HG03565 (cell line): ENCODE measurements around the gene GOLGA1.
"Not testable (repeated sequence)": the region's sequence is repeated elsewhere in the genome, so short reads cannot be mapped to it uniquely, and the experiment has no call there.

Experiments
- ATAC-seq: cut with Tn5 transposase; IDR thresholded peaks from one replicate; pipeline ENCODE4 v1.9.1; 2021; ENCODE audit warnings: mild to moderate bottlenecking, moderate library complexity; ENCODE audit not compliant: unreplicated experiment

GOLGA1 gene

DNA sequence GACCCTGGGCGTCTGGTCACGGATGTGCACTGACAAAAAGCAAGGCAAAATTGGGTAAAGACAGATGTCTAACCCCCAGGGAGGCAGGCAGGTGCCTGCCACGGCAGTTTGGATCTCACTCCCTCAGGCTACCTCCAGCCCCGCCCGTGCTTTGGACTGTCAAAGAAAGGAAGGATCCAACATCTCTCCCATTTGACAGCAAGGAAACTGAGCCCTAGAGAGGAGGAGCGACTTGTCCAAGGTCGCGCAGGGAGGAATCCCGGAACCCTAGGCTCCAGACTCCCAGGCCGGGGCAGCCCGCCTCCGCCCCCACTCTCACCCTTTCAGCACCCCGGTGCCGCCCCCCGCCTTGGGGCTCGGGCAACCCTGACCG lies 376 bp downstream of the GOLGA1 start:
- ATAC-seq: peak; percentile 21

DNA sequence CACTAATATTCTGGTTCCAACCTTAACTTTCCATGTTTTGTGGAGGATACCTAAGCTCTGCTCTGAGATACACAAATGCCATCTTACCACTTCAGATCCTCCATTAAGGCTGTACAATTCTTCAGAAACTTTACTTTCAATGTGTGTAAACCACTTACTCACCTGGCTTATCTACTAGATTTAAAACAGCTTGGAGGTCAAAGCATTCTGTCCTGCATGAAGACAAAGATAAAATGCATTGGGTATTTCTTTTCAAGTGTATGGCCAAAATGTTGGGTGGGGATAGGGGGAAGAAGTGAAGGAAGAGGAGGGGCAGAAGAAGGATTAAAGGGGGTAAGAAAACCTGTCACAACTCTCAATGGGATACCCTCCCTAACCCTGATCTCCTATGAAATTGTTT lies 939 bp downstream of the GOLGA1 start:
- no peak for ATAC-seq

DNA sequence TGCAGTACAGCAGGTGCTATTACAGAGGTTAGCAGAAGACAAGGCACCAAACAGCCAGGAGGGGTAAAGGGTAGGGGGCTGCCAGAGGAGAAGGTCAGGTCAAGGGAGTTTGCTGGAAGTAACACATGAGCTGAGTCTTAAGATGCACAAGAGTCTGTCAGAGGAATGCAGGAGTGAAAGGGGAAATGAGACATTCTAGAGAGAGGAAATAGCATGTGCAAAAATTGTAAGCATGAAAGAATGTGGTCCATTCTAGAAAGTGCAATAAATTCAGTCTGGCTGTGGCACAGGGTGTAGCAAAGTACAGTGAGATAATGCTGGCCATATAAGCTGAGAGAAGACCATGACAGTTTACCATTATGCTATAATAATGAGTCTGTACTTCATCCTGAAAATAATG lies 6.6 kb downstream of the GOLGA1 start:
- peak; percentile 54 for ATAC-seq

DNA sequence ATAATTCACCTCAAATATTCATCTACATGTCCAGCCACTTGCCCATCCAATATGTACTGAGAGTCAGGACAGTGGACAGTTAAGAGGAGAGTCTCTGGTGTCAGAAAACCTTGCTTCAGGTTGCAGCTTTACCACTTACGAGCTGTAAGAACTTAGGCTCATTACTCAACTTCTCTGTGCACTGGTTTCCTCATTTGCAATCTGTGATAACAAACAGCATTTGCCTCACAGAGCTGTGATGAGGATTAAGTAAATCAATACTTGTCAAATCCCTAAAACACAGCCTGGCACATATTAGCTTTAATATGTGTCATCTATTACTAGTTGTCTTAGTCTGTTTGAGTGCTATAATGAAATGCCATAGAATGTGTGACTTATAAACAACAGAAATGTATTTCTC lies 8.6 kb downstream of the GOLGA1 start:
- ATAC-seq: no peak

DNA sequence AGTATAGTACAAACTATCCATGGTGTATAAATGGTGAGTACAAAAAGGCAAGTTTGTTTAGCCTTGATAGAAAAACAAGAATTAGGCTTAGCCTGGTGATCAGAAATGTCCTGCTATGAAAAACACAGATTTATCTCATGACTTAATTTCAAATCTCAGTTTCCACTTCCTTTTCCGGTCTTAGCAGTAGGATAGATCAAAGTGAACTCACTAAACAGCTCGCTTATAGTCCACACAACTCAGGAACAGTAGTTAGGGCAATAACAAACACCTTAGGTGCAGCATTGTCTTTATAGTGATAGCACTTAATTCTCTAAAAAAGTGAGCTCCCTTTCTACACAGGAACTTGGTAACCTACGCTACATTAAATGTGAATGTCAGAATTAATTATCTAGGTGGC lies 11.4 kb downstream of the GOLGA1 start:
- no peak for ATAC-seq

DNA sequence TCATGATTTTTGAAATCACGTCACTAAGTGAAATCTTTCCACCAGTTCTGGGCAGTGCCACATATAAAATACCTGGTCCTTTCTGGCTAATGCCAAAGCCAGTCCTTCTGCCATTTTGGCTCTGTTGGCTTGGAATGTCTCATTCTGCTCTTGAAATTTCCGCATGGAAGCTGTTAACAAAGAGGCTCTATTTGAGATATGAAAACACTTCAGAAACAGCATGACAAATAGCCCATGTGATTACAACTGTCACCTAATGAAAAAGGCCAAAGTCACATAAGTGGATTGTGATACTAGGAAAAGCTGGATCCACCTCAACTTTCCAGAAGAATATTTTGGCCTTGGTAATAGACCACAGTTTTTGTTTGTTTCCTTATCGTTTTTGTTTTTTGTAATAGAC lies 12.8 kb downstream of the GOLGA1 start:
- ATAC-seq: no peak

DNA sequence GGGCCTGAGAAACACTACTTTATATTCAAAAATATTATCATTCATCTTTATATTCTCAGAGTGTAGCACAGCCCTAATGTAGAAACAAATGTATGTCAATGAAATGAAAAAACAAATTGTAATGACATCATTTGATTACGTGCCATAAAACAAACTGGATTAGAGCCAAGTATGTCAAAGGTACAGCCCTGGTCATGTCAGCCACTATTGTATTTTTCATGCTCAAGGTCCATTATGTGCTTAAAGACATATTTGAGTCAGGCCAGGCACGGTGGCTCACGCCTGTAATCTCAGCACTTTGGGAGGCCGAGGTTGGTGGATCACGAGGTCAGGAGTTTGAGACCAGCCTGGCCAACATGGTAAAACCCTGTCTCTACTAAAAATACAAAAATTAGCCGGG lies 20.5 kb downstream of the GOLGA1 start:
- ATAC-seq: not testable (repeated sequence)

DNA sequence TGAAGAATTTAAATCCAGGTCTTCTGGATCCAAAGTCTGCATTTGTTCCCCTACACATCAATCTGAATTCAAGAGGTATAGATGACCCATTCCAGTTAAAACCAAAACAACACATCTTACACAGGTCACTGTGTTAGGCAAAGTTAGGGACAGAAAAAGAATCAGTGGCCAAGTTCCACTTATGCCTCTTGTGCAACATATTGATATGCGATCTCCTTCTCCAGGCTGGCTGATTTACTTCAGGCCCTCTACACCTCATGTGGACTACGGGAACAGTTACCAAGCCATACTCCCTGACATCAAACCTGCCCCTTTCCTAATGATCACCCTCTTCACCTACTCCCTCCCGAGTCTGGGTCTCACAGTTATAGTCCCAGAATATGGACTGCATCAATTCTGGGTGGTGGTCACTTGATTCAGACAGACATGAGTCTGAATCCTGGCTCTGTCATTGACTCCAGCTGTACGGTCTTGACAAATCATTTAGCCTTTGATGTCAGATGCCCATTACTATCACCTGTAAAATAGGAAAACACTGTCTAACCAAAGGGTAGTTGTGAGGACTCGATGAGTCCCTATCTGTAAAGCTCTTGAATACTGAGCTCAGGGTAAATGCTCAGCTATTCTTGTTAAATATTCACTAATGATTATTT lies 26.0 kb downstream of the GOLGA1 start:
- no peak for ATAC-seq

DNA sequence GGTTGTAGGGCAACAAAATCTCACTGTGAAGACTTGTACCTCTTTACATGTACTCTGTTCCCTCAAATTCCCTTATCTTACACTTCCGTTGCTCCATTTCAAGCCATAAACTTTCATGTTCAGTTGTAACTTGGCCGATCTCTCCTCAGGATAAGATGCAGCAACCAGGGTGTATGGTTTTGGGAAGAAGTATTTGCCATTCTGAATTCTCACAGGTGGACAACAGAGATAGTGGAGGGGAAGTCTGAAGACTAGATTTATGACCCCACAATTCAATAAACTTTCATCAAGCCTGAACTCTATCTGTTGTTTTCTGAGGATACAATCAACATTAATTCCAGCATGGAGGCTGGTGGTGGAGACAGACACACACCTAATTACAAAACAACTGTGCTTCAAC lies 27.5 kb downstream of the GOLGA1 start:
- no peak for ATAC-seq

DNA sequence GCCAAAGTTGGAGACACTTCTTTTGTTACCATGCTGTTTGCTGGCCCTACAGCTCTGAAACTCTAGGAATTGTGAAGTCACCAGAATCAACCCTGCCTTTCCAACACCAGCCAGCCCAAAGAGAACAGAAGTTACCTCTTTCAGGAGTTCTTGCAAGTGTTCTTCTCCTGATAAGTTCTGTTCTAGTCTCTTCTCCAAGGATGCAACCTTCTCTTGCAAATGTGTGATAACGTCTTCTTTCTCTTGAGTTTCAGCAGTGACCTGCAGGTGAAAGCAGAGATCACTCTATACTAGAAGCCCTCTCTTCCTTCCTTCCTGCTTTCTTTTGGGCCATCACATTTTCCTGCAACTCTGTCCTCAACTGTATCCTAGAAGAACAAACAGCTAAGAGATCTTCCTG lies 29.1 kb downstream of the GOLGA1 start:
- no peak for ATAC-seq

DNA sequence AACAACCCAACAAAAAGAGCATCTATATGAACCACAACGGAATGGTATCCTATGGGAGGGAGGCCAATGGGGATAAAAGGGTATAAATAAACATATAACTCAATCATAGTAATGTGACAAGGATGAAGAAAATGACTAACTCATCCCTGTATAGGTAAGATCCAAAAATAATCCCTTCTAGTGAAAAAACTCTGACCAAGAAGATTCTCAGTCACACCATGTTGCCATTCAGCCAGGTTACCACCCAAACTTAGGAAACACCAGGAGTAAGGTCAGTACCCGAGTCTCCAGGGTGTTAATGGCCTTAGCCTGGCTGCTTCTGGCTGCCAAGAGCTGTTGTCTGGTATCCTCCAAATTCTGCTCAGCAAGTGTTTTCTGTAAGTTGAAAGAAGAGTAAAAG lies 32.8 kb downstream of the GOLGA1 start:
- no peak for ATAC-seq

DNA sequence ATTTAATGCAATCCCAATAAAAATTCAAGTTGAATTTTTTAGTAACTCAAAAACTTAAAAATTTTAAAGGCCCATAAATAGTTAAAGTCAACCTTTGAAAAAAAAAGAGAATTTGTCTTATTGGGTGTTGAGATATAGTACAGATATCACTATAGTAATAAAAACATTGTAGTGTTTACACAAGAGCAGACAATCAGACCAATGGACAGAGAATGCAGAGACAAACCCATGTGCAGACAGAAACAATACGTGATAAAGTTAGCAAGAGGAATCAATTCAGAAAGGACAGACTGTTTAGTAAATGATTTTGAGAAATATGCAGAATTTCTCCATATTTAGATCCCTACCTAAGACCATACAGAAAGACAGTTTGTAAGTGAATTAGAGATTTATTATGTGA lies 33.9 kb downstream of the GOLGA1 start:
- no peak for ATAC-seq

DNA sequence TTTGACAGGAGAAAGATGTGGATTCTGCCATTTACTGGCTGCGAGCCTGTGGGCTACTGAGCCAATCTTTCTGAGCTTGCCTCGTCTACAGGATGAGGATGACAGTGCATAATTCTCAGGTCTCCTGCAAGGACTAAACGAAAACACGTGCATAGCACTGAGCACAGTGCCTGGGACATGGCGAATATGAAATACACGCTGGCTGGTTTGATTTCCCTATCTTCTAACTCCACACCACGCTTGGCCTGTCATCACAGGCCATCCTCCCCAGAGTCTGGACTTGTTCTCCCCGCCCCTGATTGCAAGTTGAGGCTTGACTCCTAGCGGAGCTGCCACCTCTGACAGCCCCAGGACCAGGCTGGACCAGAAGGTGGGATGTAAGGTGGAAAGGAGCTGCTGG lies 41.0 kb downstream of the GOLGA1 start:
- no peak for ATAC-seq

DNA sequence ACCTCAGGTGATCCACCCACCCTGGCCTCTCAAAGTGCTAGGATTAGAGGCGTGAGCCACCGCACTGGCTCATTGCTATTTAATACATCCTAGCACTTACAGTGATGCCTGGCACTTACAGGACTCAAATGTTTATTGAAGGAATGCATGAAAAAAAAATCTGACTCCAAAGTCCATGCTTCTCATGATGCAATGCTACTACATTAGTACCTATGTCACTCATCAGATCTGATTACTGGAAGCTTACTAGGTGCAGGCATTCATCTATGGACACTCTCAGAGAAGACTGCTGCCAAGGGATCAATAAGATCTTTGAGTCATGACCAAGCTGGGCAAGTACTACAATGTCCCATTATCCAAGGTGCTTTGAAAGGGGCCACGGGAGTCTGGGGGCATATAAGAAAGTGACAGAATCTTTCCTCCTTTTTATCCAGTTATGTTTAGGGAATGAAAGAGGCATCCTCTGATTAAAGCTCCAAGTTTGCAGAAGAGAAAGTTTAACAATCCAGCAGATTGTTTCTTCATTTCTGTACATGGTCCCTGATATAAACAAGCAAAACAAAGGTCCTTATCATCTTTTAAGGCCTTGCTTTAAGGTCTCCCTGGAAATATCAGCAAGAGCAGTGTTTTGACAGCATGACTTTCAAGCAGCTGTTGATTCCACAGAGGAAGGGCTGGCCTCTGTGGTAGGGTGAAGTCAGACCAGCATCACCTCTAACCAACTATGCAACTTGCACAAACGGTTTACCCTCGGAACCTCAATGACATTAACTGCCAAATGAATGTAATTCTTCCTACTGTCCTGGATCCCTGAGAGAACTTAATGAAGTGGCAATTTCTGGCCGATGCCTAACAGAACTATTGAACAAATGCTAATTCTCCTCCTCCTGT lies 43.1 kb downstream of the GOLGA1 start:
- no peak for ATAC-seq

DNA sequence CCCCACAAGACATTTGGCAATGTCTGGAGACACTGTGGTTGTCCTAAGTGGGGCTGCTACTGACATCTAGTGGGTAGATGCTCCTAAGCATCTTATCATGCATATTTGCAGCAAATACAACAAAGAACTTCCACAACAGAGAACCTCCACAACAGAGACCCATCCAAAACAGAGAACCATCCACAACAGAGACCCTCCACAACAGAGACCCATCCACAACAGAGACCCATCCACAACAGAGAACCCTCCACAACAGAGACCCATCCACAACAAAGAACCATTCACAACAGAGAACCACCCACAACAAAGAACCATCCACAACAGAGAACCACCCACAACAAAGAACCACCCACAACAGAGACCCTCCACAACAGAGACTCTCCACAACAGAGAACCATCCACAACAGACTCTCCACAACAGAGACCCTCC lies 46.1 kb downstream of the GOLGA1 start:
- ATAC-seq: no peak

DNA sequence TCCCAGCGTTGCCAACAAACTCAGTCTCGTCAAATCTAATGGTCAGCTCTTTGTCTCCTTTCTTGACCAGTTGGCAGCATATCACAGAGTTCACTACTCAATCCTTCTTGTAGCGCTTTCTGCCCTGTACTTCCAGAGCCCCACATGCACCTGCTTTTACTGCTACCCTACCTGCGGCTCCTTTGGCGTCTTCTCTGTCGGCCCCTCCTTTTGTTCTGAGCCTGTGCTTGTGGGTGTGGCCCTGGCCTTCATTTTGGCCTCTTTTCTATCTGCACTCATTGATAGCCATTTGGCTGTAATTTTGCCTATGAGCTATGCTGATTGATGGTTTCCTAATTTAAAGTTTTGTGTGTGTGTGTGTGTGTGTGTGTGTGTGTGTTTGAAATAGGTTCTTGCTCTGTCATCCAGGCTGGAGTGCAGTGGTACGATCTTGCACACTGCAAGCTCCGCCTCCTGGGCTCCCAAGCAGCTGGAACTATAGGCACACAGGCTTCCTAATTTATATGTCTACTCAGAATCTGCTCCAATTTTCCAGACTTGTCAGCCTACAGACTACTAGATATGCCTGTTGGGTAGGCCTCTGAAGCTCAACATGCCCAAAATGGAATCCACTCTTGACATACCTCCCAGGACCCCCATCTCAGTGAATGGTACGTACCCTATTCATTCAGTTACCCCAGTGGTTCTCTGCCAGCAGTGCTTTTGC lies 46.7 kb downstream of the GOLGA1 start:
- no peak for ATAC-seq

DNA sequence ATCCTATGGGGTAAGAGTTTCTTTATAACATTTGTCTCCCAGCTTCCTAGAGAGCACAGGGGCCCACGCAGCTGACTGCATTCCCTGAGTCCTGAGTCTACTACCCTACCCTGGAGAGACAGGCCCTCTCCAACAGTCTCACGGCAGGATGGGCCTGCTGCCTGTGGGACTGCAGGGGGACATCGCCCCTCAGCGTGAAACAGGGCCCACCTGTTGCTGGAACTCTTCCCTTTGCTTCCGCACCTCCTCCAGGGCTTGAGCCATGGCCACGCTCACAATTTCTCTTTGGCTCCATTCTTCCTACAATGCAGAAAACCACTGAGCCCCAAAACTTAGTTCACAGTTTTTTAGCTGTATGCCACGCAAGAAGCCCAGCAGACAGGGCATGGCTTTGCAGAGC lies 50.7 kb downstream of the GOLGA1 start:
- no peak for ATAC-seq

DNA sequence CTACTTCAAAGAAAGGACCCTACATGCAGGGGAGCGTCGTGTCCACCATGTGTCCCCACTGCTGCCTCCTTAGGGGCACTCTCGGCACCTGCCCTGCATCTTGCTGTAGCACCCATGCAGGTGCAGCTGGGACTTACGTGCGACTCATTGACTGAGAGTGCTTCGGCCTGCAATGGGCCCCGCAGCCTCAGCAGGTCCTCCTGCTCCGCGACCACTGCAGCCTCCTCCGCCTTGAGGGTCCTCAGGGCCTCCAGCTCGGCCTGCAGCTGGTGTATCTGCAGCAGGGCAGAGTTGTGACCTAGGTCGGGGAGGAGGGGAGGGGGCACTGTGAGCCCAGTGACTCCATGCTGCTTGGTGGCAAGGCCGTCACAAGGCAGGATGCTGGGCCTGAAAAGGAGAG lies 51.9 kb downstream of the GOLGA1 start:
- no peak for ATAC-seq

DNA sequence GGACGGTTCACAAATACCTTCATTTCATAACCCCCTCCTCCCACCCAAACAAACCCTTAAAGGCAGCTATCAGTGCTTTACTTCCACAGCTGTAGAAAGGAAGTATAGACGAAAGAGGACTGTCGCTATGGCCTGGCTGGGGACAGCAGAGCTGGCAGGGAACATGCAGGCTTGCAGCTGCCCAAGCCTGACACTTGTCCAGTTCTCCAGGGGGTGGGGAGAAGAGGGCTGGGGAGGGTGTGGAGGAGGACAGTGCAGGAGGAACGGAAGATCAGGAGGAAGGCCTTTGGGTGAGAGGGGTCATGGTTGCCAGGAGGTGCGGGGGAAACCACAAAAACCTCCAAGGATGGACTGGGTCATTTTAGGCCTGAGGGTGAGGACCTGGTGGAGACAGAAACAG lies 53.1 kb downstream of the GOLGA1 start:
- no peak for ATAC-seq

DNA sequence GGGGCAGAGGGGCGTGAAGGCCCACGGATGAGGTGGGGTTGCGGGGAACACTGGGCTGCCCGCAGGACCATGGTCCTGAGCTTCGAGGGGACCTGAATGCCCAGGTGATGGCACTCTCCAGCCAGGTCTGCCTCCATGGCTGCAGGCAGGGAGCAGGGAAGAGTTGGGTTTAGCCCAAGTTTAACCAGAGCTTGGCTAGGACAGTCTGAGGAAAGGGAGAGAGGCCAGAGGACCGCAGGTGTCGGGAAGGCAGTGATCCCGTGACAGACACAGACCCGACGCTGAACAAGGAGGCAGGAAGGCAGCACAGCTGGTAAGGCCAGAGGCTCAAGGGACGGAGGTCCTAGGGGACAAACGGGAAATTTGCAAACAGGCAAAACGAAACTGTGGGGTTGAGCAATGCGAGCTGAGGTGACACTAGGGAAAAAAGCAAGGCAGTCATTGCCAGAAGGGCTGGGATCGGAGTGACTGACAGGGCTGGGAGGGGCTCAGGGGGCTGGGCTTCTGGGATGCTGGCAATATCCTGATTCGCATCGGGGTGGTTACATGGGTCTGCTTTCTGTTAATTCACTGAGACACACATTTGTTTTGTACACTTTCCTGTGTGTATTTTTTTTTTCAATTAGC lies 53.9 kb downstream of the GOLGA1 start:
- ATAC-seq: no peak

DNA sequence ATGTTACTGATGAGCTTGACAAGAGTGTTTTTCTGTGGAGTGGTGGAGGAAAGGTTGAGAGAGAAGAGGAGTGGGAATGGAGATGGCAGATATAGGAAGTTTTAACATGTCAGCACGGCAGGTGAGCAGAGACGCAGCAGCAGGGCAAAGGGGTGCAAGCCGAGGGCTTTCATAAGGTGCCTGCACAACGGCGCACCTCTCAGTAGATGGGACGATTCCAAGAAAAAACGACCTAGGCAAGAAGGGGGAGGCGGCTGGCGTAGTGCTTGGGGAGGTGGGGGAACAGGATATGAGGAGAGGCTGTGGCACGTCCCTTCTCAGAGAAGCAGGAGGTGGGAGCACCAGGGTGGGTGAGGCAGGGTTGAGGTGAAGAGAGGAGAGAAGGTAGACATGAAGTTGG lies 54.4 kb downstream of the GOLGA1 start:
- ATAC-seq: no peak
